Thyroid gland (tissue), 4 donors: ENCODE data around the gene TAF4B. TPM values are rescaled to one million over a fixed set of nuclear protein-coding genes. Genes with fewer than 3 reads are reported as not detected.

Source experiments
- DNase-seq, 2 donors: peaks; one replicate each; pipeline ENCODE4 v3.0.0-alpha.2; 2019
- H3K27ac ChIP-seq, 3 donors: fragments of 200-600 bp; sonication (generic); 1 replicate in 2 of 3; 2 replicates in 1 of 3; pipeline ENCODE4 v1.5.1; 2016 to 2019; ENCODE audit warnings: mild to moderate bottlenecking in 1 of 3, moderate library complexity in 1 of 3
- H3K27me3 ChIP-seq: fragments of 200-600 bp; sonication (generic); one replicate; pipeline ENCODE4 v1.5.1; 2019
- H3K36me3 ChIP-seq, 2 donors: fragments of 200-600 bp; sonication (generic); one replicate each; pipeline ENCODE4 v1.5.1; 2016 to 2019
- H3K4me1 ChIP-seq, 2 donors: fragments of 200-600 bp; sonication (generic); one replicate each; pipeline ENCODE4 v1.5.1; 2017 to 2019
- H3K4me3 ChIP-seq, 3 donors: fragments of 200-600 bp; sonication (generic); replicated peaks in 1 of 3; 1 replicate in 2 of 3; 2 replicates in 1 of 3; pipeline ENCODE4 v1.5.1; 2016; ENCODE audit warnings: mild to moderate bottlenecking in 1 of 3
- H3K9me3 ChIP-seq: fragments of 200-600 bp; sonication (generic); one replicate; pipeline ENCODE4 v1.5.1; 2017
- CTCF ChIP-seq, 6 experiments: fragments of 200-600 bp in 3 of 6; fragments of 450-650 bp in 3 of 6; sonication (generic) in 3 of 6; IDR thresholded peaks; one replicate each; pipeline ENCODE4 v1.5.1; 2016 to 2019; ENCODE audit warnings: antibody characterized with exemption in 6 of 6, mild to moderate bottlenecking in 2 of 6, inconsistent platforms in 1 of 6, moderate library complexity in 1 of 6
- POLR2A ChIP-seq, 2 donors: fragments of 450-650 bp; IDR thresholded peaks; one replicate each; pipeline ENCODE4 v1.6.1; 2017; ENCODE audit warnings: antibody characterized with exemption in 2 of 2, mild to moderate bottlenecking in 2 of 2, moderate library complexity in 1 of 2
- WGBS, 2 donors: methylation state at CpG; one replicate each; pipeline ENCODE4 v1.1.5; 2017; 5-methylcytosine and 5-hydroxymethylcytosine counted together
- intact Hi-C: fragments of 100-400 bp; cut with DNase I; formaldehyde crosslinking; loops from one replicate; pipeline ENCODE4 v1.15.1; 2023
- total RNA-seq, 4 donors: library from RNA; depleted of rRNA; stranded (reverse); fragments of >200 nt; gene quantifications; one replicate each; pipeline ENCODE4 v1.2.3, GENCODE V29; 2016

Gene TAF4B
- total RNA-seq, 4 donors from 2014 or later = 8.7 to 12.7 (median 9.8) TPM

- H3K27me3 ChIP-seq = no peaks in the 10 kb centered on the region
- TF ChIP-seq POLR2A (IDR thresholded peaks at IDR 0.05) (no peak), CTCF (IDR thresholded peaks at IDR 0.05) (no peak)
- H3K9me3 ChIP-seq = no peaks in the 10 kb centered on the region
- 91 to 95% methylated on average over 4 of the region's 4 CpGs for WGBS, 2 donors
- H3K36me3 ChIP-seq = no peaks in the 10 kb centered on the region
- no peak overlapping the region for H3K4me3 ChIP-seq
- intact Hi-C loops = no loop called here
- DNase-seq = no peak
- H3K4me1 ChIP-seq = no peaks in the 10 kb centered on the region
- no peak overlapping the region for H3K27ac ChIP-seq
Observed at GRCh38 chr18:26268454-26268853, 42.2 kb downstream of the TAF4B start.

- Histone ChIP-seq H3K4me3 (no peak overlapping the region), H3K36me3 (no peaks in the 10 kb centered on the region), H3K27ac (no peak overlapping the region), H3K4me1 (no peaks in the 10 kb centered on the region), H3K9me3 (no peaks in the 10 kb centered on the region), H3K27me3 (no peaks in the 10 kb centered on the region)
- TF ChIP-seq POLR2A (IDR thresholded peaks at IDR 0.05) (no peak), CTCF (IDR thresholded peaks at IDR 0.05) (no peak)
- intact Hi-C loops = no loop called here
- DNase-seq = no peak
- 93 to 97% methylated on average over 14 of the region's 14 CpGs for WGBS, 2 donors
Observed at GRCh38 chr18:26271917-26272549, 45.8 kb downstream of the TAF4B start.

- Histone ChIP-seq H3K36me3 (no peaks in the 10 kb centered on the region), H3K27ac (no peak overlapping the region), H3K4me1 (no peaks in the 10 kb centered on the region), H3K4me3 (no peak overlapping the region), H3K27me3 (no peaks in the 10 kb centered on the region), H3K9me3 (no peaks in the 10 kb centered on the region)
- no peak for DNase-seq
- intact Hi-C loops = no loop called here
- TF ChIP-seq POLR2A (IDR thresholded peaks at IDR 0.05) (no peak), CTCF (IDR thresholded peaks at IDR 0.05) (no peak)
- 94% methylated on average over 3 of the region's 3 CpGs for WGBS, 2 donors
Observed at GRCh38 chr18:26277374-26277773, 51.1 kb downstream of the TAF4B start.

- no peak for DNase-seq
- no peak for TF ChIP-seq CTCF (IDR thresholded peaks at IDR 0.05)
- TF ChIP-seq POLR2A (IDR thresholded peaks at IDR 0.05) = no peak
- intact Hi-C loops = no loop called here
- Histone ChIP-seq H3K4me1 (no peaks in the 10 kb centered on the region), H3K27ac (no peak overlapping the region), H3K4me3 (no peak overlapping the region), H3K36me3 (no peaks in the 10 kb centered on the region), H3K27me3 (no peaks in the 10 kb centered on the region), H3K9me3 (no peaks in the 10 kb centered on the region)
- WGBS, 2 donors = 93 to 94% methylated on average over 1 of the region's 1 CpG
Observed at GRCh38 chr18:26279428-26279827, 53.2 kb downstream of the TAF4B start.

- Histone ChIP-seq H3K9me3 (no peaks in the 10 kb centered on the region), H3K27me3 (no peaks in the 10 kb centered on the region), H3K4me1 (no peaks in the 10 kb centered on the region), H3K4me3 (no peak overlapping the region), H3K27ac (no peak overlapping the region), H3K36me3 (peaks cover 0 to 8% of the 10 kb centered on the region in 2 donors)
- intact Hi-C loops = no loop called here
- 67 to 77% methylated on average over 1 of the region's 1 CpG for WGBS, 2 donors
- DNase-seq = no peak
- no peak for TF ChIP-seq POLR2A (IDR thresholded peaks at IDR 0.05)
- no peak for TF ChIP-seq CTCF (IDR thresholded peaks at IDR 0.05)
Observed at GRCh38 chr18:26286008-26286407, 59.8 kb downstream of the TAF4B start.
